GM19395 (cell line): ENCODE measurements around the gene BCAT1.
A peak's percentile ranks its signal among the peaks of the same experiment; 100 is the strongest.
"Not testable (repeated sequence)": the region's sequence is repeated elsewhere in the genome, so short reads cannot be mapped to it uniquely, and the experiment has no call there.

Source experiments
- ATAC-seq: cut with Tn5 transposase; IDR thresholded peaks from one replicate; pipeline ENCODE4 v1.9.1; 2021; ENCODE audit warnings: mild to moderate bottlenecking, moderate library complexity; ENCODE audit not compliant: unreplicated experiment

BCAT1 gene

GRCh38 chr12:24821691-24822090 is 127.2 kb downstream of the BCAT1 start:
- ATAC-seq: peak; percentile 64

GRCh38 chr12:24820872-24821271 is 128.0 kb downstream of the BCAT1 start:
- no peak for ATAC-seq

GRCh38 chr12:24818351-24818750 is 130.6 kb downstream of the BCAT1 start:
- no peak for ATAC-seq

GRCh38 chr12:24815114-24815423 is 133.8 kb downstream of the BCAT1 start:
- ATAC-seq: peak; percentile 57

- peak; percentile 88 for ATAC-seq
Measured at GRCh38 chr12:24814379-24815113, 134.4 kb downstream of the BCAT1 start.

GRCh38 chr12:24810378-24810777 is 138.5 kb downstream of the BCAT1 start:
- ATAC-seq: no peak

GRCh38 chr12:24809306-24809705 is 139.6 kb downstream of the BCAT1 start:
- ATAC-seq: not testable (repeated sequence)

- ATAC-seq: no peak
Measured at GRCh38 chr12:24808651-24809050, 140.2 kb downstream of the BCAT1 start.

GRCh38 chr12:24806386-24806785 is 142.5 kb downstream of the BCAT1 start:
- ATAC-seq: no peak

- ATAC-seq: no peak
Measured at GRCh38 chr12:24803430-24804245, 145.3 kb downstream of the BCAT1 start.

- peak; percentile 90 for ATAC-seq
Measured at GRCh38 chr12:24798335-24798734, 150.6 kb downstream of the BCAT1 start.

- peak; percentile 24 for ATAC-seq
Measured at GRCh38 chr12:24797901-24798300, 151.0 kb downstream of the BCAT1 start.

GRCh38 chr12:24796876-24797275 is 152.0 kb downstream of the BCAT1 start:
- ATAC-seq: no peak

- ATAC-seq: peak; percentile 51
Measured at GRCh38 chr12:24795699-24796347, 153.1 kb downstream of the BCAT1 start.

- no peak for ATAC-seq
Measured at GRCh38 chr12:24791622-24792021, 157.3 kb downstream of the BCAT1 start.

GRCh38 chr12:24788886-24789285 is 160.0 kb downstream of the BCAT1 start:
- ATAC-seq: no peak

GRCh38 chr12:24780697-24781368 is 168.1 kb downstream of the BCAT1 start:
- ATAC-seq: no peak

- peak; percentile 70 for ATAC-seq
Measured at GRCh38 chr12:24778486-24779304, 170.2 kb downstream of the BCAT1 start.

GRCh38 chr12:24777359-24777758 is 171.5 kb downstream of the BCAT1 start:
- no peak for ATAC-seq

GRCh38 chr12:24776861-24777260 is 172.0 kb downstream of the BCAT1 start:
- no peak for ATAC-seq
